Activated CD4-positive, alpha-beta T cell treated with anti-CD3 and anti-CD28 coated beads, Interleukin-2, Interleukin-4, amounts not matched to agents 100 ng/mL and 50 ng/mL, durations not matched to agents 16 hours and 8 hours (primary cell): ENCODE results near the gene S1PR3.

Source experiments
- DNase-seq: peaks from one replicate; pipeline ENCODE4 v3.0.0-alpha.2; 2020; ENCODE audit warnings: low spot score

Gene S1PR3

DNA sequence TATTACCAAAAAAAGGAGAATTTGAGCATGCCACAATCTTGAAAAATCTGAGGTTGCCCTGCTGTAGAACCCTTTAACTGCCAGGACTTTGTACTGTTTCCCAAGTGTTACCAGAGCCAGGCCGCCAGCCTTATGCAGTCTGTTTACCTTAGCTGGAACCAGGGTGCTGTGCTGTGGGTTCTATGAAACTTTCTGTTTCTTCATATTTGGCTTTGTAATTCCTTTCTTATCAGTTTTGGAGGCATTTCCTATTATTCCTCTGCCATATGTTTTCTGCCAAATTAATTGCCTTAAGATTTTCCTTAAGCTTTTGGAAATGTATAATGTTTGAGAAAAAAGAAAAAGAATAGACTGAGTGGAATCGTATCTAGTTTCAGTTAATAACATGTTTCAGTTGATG, 2.1 kb downstream of the S1PR3 start:
- no peak for DNase-seq

DNA sequence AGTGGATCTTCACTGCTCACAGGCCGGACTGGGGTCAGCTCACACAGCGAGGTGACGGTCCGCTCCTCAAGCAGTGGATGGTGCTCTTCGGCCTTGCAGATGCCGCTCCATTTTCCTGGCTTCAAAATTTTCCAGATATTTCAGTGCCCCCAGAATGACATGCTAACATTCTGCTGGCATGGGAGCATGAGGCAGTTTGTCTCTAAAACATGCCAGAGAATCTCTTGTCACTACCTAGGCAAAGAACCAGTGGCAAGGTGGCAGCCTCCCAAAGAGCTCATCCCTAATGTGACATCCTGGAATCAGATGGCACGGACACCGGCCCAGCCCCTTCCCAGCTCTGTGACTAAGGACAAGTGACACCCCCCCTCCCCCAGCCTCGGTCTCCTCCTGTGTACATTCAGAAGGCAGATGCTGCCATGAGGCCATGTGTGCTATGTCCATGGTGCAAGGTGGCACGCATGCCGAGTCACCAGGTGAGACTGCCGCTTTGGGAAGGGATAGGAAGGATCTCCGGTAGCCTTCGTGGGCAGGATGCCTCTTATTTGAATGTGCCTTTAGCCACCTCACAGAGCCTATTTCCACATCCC, 2.7 kb downstream of the S1PR3 start:
- DNase-seq, result no peak

DNA sequence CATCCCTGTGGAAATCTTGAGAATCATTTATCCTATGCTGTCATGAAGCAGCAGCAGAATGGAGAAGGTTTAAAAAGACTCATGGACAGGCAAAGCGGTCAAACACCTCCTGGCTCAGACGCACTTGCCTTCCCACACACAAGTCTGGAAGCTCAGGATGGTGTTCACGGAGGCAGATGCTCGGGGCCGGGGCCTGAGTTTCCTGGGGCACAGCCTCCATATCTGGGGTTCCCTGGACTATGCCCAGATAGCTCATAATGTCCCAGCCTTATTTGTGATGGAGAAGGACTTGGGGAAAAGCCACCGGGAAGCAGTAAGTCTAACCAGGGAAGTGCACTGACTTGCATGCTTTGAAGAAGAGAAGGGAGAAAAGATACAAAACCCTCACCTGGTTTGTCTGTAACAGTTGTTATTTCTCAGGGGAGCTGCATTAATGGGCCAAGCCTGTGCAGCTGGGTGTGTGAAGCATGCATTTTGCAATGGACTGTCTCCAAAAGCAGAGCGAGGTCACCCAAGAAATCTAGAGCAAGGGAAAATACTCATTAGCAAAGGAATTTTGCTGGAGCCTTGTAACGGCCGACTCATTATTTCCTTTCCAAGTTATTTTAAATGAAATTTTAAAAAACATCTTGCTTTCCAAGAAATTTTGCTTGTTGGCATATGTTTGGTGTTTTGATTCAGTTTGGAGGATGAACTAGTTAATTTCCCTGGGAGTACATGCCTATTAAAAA, 3.4 kb downstream of the S1PR3 start:
- DNase-seq, result no peak

DNA sequence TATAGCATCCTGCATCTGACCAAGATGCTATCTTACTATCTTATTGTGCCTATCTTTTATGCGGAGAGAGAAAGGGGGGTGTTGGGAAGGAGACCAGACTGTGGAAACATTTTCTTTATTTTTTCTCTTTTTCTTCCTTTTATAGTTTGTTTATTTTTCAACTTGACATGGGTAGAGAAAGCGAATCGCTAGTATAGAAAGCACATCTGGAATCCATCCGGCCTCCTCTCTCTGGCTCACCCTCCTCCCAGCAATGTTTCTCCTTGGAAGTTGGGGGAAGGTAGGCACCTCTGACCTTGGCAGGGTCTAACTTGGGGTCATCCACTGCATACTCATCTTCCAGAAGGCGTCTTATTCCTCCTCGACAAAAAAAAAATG, 3.9 kb downstream of the S1PR3 start:
- no peak for DNase-seq

DNA sequence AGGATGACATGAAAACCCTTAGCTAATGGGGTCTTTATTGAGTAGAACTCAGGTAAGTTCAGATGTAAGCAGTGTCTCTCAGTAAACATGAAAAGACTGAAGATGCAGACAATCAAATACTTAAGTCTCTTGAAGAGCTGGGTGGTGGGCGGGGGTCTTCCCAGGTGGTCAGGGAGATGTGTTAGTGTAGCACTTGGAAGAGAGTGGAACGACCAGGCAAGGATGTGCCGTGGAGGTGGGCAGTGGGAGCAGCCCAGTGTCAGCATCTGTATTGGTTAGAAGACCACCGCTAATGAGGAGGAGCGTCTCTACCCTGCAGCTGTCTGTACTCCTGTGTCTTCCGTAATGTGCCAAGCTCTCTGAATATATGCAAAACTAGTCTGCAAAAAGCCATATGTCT, 4.4 kb downstream of the S1PR3 start:
- no peak for DNase-seq

DNA sequence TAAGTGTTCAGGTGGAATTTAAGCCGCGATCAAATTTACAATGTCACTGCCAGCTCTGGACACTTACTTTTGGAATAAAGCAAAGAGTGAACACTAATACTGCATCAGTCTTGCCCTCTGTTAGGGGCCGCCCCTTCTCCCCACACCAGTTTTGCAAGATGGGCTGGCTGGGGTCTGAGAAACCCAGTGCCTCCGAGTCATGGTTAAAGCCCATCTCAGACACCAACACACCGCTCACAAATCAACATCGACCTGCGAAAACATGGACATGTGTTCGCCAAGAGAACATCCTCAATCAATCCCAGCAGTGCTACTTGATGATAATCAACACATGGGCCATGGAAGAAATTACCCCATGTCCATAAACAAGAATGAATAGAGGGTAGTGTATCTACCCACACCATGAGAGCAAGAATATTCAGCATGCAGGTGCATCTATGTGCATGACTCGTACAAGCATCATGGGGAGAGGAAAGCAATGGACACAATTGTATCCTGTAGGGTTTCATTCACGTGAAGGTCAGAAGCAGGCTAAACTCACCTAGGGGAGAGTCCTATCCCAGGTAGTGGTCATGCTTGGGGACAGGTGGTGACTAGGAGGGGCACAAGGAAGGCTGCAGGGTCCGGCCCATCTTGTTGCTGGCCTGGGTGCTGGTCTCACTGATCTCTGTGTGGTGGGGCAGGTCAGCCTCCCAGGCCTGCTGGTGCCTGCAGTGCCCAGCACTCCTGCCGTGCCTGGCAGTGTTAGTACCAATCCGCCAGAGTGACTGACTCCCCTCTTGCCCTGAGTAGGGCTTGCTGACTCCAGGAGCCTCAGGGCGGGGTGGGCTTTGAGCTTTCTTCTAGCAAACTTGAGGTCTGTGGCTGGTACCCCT, 5.0 kb downstream of the S1PR3 start:
- no peak for DNase-seq

DNA sequence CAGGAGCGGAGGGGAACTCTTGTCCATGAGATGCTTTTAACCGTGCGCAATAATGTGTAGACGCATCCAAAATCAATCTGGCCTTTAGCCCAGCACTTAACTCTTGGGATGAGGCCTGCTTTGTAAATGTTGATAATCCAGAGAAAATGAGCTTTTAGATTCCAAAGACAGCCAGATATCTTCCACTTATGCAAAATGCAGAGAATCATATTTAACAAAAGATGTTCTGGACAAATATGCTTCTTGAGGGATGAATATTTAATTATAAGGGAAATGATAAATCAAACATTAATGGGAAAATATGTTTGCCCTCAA, 5.6 kb downstream of the S1PR3 start:
- DNase-seq, result no peak

DNA sequence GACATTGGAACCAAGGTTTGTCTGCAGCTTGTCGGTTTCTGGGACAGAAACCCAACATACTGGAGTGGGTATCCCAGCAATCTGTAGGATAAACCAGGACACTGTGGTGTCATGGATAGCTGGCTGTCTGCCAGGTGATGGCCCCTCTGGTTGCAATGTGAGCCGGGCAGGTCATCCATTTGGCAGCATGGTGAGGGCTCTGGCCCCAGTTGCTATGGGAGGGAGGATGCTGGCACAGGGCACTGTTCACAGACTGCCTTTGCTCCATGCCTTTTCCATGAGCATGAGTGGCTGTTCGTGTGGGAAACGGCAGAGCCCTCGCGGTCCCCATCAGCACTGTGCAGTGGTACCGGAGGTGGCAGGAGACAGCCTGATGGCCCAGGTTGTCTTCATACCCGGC, 6.4 kb downstream of the S1PR3 start:
- DNase-seq, result no peak

DNA sequence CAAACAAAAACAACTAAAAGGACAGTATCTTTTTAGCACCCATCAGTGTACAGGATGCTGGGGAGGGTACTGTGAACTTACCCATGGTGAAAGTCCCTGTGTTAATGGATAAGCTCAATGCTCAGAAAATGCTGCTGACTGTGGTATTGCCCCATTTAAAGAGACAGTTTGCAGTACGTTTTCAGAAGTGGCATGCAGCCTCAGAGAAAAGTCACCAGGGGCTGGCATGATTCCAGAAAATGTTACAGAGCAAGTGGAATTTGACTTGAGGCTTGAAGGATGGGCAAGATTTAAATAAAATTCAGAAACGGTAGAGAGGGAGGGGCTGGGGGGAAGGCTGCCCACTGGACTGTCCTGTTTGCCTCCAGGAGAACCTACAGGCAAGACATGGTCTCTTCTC, 7.2 kb downstream of the S1PR3 start:
- DNase-seq, result no peak

DNA sequence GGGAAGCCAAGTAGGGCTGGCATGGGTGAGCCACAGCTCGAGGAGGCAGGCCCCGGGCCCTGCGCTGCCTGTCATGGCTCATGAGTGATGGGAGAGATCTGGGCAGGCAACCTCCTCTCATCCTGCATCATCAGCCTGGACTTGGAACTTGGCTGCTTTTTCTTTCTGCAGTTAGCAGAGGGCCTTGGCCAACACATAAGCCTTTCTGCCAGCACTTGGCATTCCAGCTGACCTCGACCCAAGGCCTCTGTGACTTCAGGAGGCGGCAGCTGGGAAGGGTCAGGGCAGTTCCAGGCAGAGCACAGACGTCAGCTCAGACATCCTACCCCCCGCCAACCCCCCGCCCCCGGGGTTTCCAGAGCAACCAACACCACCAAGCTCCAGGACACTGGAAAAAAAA, 7.6 kb downstream of the S1PR3 start:
- no peak for DNase-seq

DNA sequence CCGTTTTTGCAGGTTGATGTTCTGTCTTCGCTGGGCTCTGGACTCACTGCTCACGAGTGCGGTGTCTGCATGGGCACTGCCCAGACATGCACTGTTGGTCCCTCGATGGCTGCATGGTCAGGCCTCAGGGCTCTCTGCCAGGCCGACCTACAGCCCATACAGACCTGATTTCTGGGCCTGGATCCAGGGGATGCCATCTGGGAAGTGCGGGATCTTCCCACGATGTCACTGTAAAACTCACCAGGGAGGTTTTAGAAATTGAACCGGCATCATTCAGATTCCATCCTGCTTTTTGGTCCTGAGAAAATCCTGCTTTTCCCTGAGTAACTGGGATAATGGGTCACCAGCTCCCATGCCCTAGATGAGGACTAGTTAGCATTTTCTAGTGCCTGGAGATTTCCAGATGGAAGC, 9.1 kb downstream of the S1PR3 start:
- DNase-seq, result no peak

DNA sequence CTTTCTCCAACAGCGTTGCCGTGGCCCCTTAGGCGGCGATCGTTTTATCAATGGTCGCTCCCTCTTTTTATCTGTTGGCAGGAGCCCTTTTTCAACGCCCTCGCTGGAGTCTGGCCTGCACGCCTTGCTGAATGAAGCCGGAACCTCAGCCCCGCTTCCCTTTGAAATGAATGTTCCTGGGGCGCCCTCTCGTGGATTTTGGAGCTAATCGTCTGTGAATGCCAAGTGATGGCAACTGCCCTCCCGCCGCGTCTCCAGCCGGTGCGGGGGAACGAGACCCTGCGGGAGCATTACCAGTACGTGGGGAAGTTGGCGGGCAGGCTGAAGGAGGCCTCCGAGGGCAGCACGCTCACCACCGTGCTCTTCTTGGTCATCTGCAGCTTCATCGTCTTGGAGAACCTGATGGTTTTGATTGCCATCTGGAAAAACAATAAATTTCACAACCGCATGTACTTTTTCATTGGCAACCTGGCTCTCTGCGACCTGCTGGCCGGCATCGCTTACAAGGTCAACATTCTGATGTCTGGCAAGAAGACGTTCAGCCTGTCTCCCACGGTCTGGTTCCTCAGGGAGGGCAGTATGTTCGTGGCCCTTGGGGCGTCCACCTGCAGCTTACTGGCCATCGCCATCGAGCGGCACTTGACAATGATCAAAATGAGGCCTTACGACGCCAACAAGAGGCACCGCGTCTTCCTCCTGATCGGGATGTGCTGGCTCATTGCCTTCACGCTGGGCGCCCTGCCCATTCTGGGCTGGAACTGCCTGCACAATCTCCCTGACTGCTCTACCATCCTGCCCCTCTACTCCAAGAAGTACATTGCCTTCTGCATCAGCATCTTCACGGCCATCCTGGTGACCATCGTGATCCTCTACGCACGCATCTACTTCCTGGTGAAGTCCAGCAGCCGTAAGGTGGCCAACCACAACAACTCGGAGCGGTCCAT, 10.0 kb downstream of the S1PR3 start:
- DNase-seq, result peak; percentile 79

DNA sequence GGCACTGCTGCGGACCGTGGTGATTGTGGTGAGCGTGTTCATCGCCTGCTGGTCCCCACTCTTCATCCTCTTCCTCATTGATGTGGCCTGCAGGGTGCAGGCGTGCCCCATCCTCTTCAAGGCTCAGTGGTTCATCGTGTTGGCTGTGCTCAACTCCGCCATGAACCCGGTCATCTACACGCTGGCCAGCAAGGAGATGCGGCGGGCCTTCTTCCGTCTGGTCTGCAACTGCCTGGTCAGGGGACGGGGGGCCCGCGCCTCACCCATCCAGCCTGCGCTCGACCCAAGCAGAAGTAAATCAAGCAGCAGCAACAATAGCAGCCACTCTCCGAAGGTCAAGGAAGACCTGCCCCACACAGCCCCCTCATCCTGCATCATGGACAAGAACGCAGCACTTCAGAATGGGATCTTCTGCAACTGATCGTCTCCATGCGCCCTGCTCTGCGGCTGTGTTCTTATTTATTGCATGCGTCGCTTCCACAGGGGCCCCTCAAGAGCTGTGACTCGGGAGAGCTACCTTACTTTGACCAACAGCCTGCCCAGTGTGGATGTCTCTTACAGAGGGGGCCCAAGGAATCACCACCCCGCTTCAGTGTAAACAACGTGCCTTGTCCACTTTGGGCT, 10.8 kb downstream of the S1PR3 start:
- DNase-seq, result no peak

DNA sequence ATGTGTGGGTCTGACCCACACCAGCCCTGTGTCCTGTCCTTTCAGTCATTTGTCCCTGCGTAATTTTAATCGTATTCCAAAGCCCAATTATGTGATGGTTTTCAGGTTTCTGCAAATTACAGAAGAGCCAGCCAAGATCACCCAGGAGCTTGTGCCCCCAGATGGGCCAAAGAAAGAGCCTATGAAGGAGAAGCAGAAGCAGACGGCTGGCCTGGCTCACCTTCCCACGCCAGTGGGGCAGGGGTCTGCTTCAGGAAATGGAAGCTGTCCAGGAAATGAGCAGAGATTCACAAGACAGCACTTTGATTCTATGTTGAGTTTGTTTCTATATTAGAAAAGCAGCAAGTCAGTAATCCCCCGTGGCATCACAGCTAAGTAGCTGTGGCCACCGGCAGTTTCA, 11.7 kb downstream of the S1PR3 start:
- no peak for DNase-seq

DNA sequence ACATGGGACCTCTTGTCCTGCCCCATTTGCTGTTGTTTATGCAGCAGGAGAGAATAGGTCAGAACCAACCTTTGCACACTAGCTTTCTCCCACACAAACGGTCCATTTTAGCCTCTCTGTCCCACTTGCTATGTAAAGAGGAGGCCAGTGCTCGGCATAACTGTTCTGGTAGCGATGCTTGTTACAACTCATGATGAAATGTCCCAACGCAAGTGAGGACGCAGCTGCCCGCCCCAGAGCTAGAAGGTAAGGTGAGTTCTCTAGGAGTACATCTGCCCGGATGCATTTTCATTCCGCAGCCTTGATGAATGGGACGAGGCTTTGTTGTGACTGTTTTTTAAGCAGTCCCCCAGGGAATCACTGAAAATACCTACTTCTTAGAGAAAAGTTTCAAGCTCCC, 14.1 kb downstream of the S1PR3 start:
- no peak for DNase-seq

DNA sequence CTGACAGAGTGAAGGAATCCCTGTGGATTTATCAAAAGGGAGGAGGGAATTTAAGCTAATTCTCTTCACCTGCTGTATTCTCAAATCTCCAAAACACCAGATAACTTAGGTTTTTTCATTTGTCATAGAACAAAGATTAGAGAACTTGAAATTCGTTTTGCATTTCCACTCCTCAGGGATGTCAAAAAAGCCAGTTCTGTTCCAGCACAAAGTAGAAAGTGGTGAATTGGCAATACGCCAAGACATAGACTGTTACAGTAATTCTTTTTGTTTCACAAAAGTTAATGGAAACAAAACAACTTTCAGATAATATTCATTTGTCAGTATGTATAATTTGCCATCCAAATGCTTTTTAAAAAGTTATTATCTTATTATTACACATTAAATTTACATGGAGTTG, 15.0 kb downstream of the S1PR3 start:
- DNase-seq, result no peak

DNA sequence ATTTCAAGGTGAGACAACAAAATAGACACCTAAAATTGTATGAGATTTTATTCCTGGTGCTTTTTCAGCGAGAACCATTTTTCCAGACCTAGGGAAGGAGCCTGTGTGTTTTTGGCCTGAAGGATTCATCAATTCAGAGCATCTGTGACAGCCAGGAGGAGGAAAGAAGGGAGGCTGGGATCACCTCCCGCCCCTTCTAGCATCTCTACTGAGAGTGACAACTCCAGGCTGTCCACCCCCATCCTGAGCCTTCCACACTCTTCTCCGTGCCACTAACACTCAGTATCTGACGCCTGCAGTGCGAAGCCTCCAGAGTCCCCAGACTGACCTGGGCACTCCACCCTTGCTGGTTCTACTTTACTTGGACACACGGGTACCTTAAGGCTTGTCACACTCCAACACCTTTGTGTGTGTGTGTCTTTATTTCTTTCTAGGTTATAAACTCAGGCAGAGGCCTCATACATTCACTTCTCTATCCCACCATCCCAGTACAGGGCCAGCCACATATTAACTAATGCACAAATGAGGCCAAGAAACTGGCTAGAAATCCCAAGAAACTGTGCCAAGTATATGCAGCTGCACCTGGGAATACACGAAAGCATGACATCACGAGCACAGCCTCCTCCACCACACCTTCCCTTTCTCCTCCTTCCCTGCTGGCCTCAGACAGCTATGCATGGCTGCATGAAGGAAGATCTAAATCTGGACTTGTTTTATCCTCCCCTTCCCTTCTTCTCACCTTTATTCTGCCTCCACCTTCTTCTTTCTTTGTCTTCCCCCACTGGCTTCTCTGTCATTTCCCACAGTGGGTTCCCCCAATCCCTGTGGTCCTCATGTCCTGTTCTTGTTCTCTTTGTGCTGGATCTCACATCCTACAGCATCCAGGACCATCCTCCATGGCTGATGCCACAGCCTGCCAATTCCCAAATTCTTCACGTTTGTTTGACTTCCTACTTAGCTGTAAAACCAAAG, 16.0 kb downstream of the S1PR3 start:
- DNase-seq, result no peak

DNA sequence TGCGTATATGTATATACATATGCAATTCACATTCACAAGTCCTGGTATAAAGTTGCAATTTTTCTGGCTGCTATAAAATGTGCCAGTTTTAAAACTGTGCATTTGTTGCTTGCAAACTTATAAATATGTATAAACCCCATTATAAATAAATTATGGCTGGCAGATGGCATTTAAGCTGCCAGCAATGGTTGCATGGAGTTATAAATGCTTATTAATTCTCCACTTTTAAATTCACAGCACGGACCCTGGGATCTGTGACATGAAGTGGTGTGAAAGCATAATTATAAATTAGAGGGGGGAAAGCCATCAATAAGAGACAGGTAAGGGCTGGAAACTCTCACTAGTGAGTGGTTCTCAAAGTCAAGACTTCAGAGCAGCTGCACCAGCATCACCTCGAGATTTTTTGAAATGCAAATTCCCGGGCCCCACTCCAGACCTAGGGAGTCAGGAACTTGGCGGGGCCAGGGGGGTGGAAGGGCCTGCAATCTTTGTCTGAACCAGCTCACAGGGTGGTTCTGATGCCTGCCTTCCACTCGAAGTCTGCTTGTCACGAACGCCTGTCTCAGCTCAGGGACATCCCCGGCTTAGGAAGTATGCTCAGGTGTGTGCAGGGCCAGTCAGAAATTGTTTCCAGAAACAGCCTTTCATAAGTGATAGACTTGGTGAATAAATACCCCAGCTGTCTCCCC, 16.9 kb downstream of the S1PR3 start:
- DNase-seq, result no peak

DNA sequence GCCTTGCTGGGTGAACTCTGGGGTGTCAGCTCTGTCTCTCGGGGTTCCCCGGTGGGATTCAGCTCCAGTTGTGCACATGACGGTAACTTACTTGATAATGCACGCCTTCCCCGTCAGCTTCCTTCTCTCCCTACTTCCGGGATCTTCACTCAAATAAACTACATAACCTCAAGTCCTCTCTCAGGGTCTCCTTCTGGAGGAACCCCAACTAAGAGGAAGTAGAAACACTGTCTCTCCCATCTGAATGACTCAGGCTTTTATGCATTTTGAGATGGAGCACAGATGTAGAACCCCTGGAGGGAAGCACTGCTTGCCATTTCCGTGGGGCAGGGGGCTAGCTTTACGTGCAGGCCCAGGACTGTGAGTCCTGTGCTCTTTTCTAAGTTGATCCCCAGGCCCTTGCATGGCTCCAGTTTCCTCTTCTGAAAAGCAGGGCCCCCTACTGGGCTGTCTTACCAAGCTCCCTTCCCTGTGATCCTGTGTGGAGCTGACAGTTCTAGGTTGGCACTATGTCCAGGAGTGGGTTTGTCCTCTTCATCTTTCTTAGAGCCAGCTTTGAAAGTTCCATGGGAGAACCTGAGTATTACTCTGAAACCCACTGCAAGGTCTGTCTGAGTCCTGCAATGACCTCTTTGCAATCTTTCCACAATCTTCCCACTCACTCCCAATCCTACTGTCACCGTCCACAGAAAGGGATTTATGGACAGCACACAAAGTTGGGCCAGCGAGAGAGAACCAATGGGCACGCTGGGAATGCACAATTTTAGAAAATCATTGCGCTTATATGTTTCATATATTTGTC, 17.7 kb downstream of the S1PR3 start:
- DNase-seq, result no peak
